GM18511 (cell line): ENCODE measurements around the gene CPTP.

Experiments used
- ATAC-seq: cut with Tn5 transposase; IDR thresholded peaks from one replicate; pipeline ENCODE4 v1.9.1; 2021; ENCODE audit warnings: mild to moderate bottlenecking, moderate library complexity; ENCODE audit not compliant: unreplicated experiment

The CPTP gene

GRCh38 chr1:1332774-1333480 is 8.3 kb downstream of the CPTP start:
- ATAC-seq = no peak

GRCh38 chr1:1333551-1334241 is 9.1 kb downstream of the CPTP start:
- ATAC-seq = no peak

- no peak for ATAC-seq
Observed at GRCh38 chr1:1334835-1335234, 10.2 kb downstream of the CPTP start.

- no peak for ATAC-seq
Observed at GRCh38 chr1:1335283-1335682, 10.7 kb downstream of the CPTP start.

GRCh38 chr1:1335792-1336248 is 11.2 kb downstream of the CPTP start:
- no peak for ATAC-seq

- ATAC-seq = no peak
Observed at GRCh38 chr1:1336446-1336845, 11.8 kb downstream of the CPTP start.

GRCh38 chr1:1336931-1337792 is 12.6 kb downstream of the CPTP start:
- no peak for ATAC-seq

GRCh38 chr1:1337793-1338147 is 13.2 kb downstream of the CPTP start:
- no peak for ATAC-seq

GRCh38 chr1:1338278-1338677 is 13.7 kb downstream of the CPTP start:
- no peak for ATAC-seq

GRCh38 chr1:1340185-1340584 is 15.6 kb downstream of the CPTP start:
- ATAC-seq = no peak

- no peak for ATAC-seq
Observed at GRCh38 chr1:1340791-1341548, 16.4 kb downstream of the CPTP start.

GRCh38 chr1:1341549-1342021 is 17.0 kb downstream of the CPTP start:
- ATAC-seq = no peak

GRCh38 chr1:1342061-1342562 is 17.5 kb downstream of the CPTP start:
- ATAC-seq = no peak

- no peak for ATAC-seq
Observed at GRCh38 chr1:1342584-1343115, 18.0 kb downstream of the CPTP start.

GRCh38 chr1:1343811-1344421 is 19.3 kb downstream of the CPTP start:
- no peak for ATAC-seq

GRCh38 chr1:1344655-1345361 is 20.2 kb downstream of the CPTP start:
- ATAC-seq = no peak

GRCh38 chr1:1345384-1345783 is 20.8 kb downstream of the CPTP start:
- ATAC-seq = no peak

GRCh38 chr1:1345860-1346500 is 21.4 kb downstream of the CPTP start:
- ATAC-seq = no peak

- ATAC-seq = no peak
Observed at GRCh38 chr1:1346501-1346890, 21.9 kb downstream of the CPTP start.
